MM.1S (cell line): ENCODE data around the gene TMED10.
"Not testable (repeated sequence)": the region's sequence is repeated elsewhere in the genome, so short reads cannot be mapped to it uniquely, and the experiment has no call there.

ENCODE experiments used
- DNase-seq: peaks from one replicate; pipeline ENCODE4 v3.0.0-alpha.2; 2015
- H2AFZ ChIP-seq: fragments of 300-600 bp; sonication (generic); 2 replicates; pipeline ENCODE4 v1.6.0; 2016; ENCODE audit warnings: antibody characterized with exemption, low read length
- H3F3A ChIP-seq: fragments of 300-600 bp; sonication (generic); 2 replicates; pipeline ENCODE4 v1.6.1; 2016; ENCODE audit warnings: mild to moderate bottlenecking, antibody characterized with exemption, low read length, moderate library complexity, mixed read lengths; ENCODE audit not compliant: insufficient read depth
- H3K27ac ChIP-seq: fragments of 300-600 bp; sonication (generic); 2 replicates; pipeline ENCODE4 v1.5.1; 2016; ENCODE audit warnings: mild to moderate bottlenecking, low read length
- H3K27me3 ChIP-seq: fragments of 300-600 bp; sonication (generic); replicated peaks from 2 replicates; pipeline ENCODE4 v1.6.0; 2016; ENCODE audit warnings: low read length; ENCODE audit not compliant: insufficient read depth
- H3K36me3 ChIP-seq: fragments of 300-600 bp; sonication (generic); replicated peaks from 2 replicates; pipeline ENCODE4 v1.6.1; 2016; ENCODE audit warnings: mild to moderate bottlenecking, low read length, mixed read lengths; ENCODE audit not compliant: insufficient read depth
- H3K4me1 ChIP-seq: fragments of 300-600 bp; sonication (generic); 2 replicates; pipeline ENCODE4 v1.6.1; 2016; ENCODE audit warnings: low read length, mixed read lengths
- H3K4me2 ChIP-seq: fragments of 300-600 bp; sonication (generic); 2 replicates; pipeline ENCODE4 v1.6.0; 2016; ENCODE audit warnings: low read depth, low read length
- H3K4me3 ChIP-seq: fragments of 300-600 bp; sonication (generic); 2 replicates; pipeline ENCODE4 v1.5.1; 2016; ENCODE audit warnings: low read length, mixed read lengths
- H3K79me2 ChIP-seq: fragments of 300-600 bp; sonication (generic); 2 replicates; pipeline ENCODE4 v1.6.1; 2016; ENCODE audit warnings: mixed run types, low read length, mixed read lengths
- H3K9ac ChIP-seq: fragments of 300-600 bp; sonication (generic); 2 replicates; pipeline ENCODE4 v1.6.1; 2016; ENCODE audit warnings: low read length, mixed read lengths
- H3K9me2 ChIP-seq: fragments of 300-600 bp; sonication (generic); replicated peaks from 2 replicates; pipeline ENCODE4 v1.6.1; 2016; ENCODE audit warnings: mild to moderate bottlenecking, low read length, mixed read lengths; ENCODE audit not compliant: insufficient read depth
- H3K9me3 ChIP-seq: fragments of 300-600 bp; sonication (generic); replicated peaks from 2 replicates; pipeline ENCODE4 v1.6.1; 2016; ENCODE audit warnings: mild to moderate bottlenecking, low read length, mixed read lengths; ENCODE audit not compliant: insufficient read depth
- H4K20me1 ChIP-seq: fragments of 300-600 bp; sonication (generic); 2 replicates; pipeline ENCODE4 v1.6.1; 2016; ENCODE audit warnings: mild to moderate bottlenecking, low read length, moderate library complexity, mixed read lengths; ENCODE audit not compliant: insufficient read depth
- CTCF ChIP-seq: fragments of 300-600 bp; sonication (generic); IDR thresholded peaks from 2 replicates; pipeline ENCODE4 v1.5.1; 2016; ENCODE audit warnings: antibody characterized with exemption, low read length, mixed read lengths
- EZH2 ChIP-seq: fragments of 300-600 bp; sonication (generic); optimal IDR thresholded peaks from 2 replicates; pipeline ENCODE3; 2017; ENCODE audit warnings: low read depth, mild to moderate bottlenecking, antibody characterized with exemption, low read length, mixed read lengths
- EZH2phosphoT487 ChIP-seq: fragments of 300-600 bp; sonication (generic); IDR thresholded peaks from 2 replicates; pipeline ENCODE4 v1.6.1; 2018; ENCODE audit warnings: antibody characterized with exemption, low read length

Gene TMED10

GRCh38 chr14:75128596-75128990, 47.8 kb downstream of the TMED10 start:
- TF ChIP-seq EZH2phosphoT487: no peak
- H3K4me1 ChIP-seq: 0 out of 2 replicates have a peak, but pooled peaks cover 7% of the 10 kb centered on the region
- H3K9ac ChIP-seq: no peak overlapping the region
- no peaks in the 10 kb centered on the region for H3F3A ChIP-seq
- no peak overlapping the region for H2AFZ ChIP-seq
- H3K9me2 ChIP-seq: no peaks in the 10 kb centered on the region
- no peak overlapping the region for H3K27ac ChIP-seq
- no peaks in the 10 kb centered on the region for H4K20me1 ChIP-seq
- no peaks in the 10 kb centered on the region for H3K27me3 ChIP-seq
- no peak for DNase-seq
- no peaks in the 10 kb centered on the region for H3K36me3 ChIP-seq
- no peak overlapping the region for H3K4me2 ChIP-seq
- no peak overlapping the region for H3K4me3 ChIP-seq
- H3K79me2 ChIP-seq: peaks cover 19% of the 10 kb centered on the region
- no peaks in the 10 kb centered on the region for H3K9me3 ChIP-seq

- Histone ChIP-seq H4K20me1 (no peaks in the 10 kb centered on the region), H3K4me2 (peak overlapping the region; percentile 89), H3K9ac (peak overlapping the region; percentile 48; the same call in 1 of the 2 replicates), H3K79me2 (peaks cover 19% of the 10 kb centered on the region), H3K4me3 (peak overlapping the region; percentile 76), H3K27ac (no peak overlapping the region), H3F3A (no peaks in the 10 kb centered on the region), H3K27me3 (no peaks in the 10 kb centered on the region), H3K9me3 (no peaks in the 10 kb centered on the region), H2AFZ (no peak overlapping the region), H3K36me3 (no peaks in the 10 kb centered on the region), H3K4me1 (0 out of 2 replicates have a peak, but pooled peaks cover 7% of the 10 kb centered on the region), H3K9me2 (no peaks in the 10 kb centered on the region)
- TF ChIP-seq EZH2phosphoT487 (no peak), CTCF (no peak), EZH2 (no peak)
- DNase-seq: no peak
Observed at GRCh38 chr14:75127903-75128595, 48.4 kb downstream of the TMED10 start.

GRCh38 chr14:75127474-75127820, 49.0 kb downstream of the TMED10 start:
- H2AFZ ChIP-seq: peak overlapping the region; percentile 54
- DNase-seq, H3K36me3 ChIP-seq, H3K4me1 ChIP-seq, H3K27me3 ChIP-seq, H3K9me2 ChIP-seq, H3F3A ChIP-seq, H3K9me3 ChIP-seq, H4K20me1 ChIP-seq: not testable (repeated sequence)
- H3K27ac ChIP-seq: peak overlapping the region; percentile 82
- H3K79me2 ChIP-seq: peaks cover 19% of the 10 kb centered on the region
- H3K4me3 ChIP-seq: peak overlapping the region; percentile 76
- peak overlapping the region; percentile 90 for H3K9ac ChIP-seq
- peak overlapping the region; percentile 89 for H3K4me2 ChIP-seq

GRCh38 chr14:75126679-75127473, 49.5 kb downstream of the TMED10 start, which contains the start of gene NEK9:
Gene NEK9, minus strand, starts transcription at chr14:75127048. Its CDS starts 127 bp downstream, at chr14:75126921.
- Histone ChIP-seq H2AFZ (peak within 1 kb of the TSS; percentile 54), H3K9me2 (no peaks in the 10 kb centered on the region), H3K9me3 (no peaks in the 10 kb centered on the region), H3K9ac (peak within 1 kb of the TSS; percentile 90), H3F3A (no peaks in the 10 kb centered on the region), H3K4me3 (peak within 1 kb of the TSS; percentile 76), H3K27me3 (no peaks in the 10 kb centered on the region), H3K4me1 (0 out of 2 replicates have a peak, but pooled peaks cover 7% of the 10 kb centered on the region), H3K36me3 (no peaks in the 10 kb centered on the region), H4K20me1 (no peaks in the 10 kb centered on the region), H3K27ac (peak within 1 kb of the TSS; percentile 82), H3K4me2 (peak within 1 kb of the TSS; percentile 89), H3K79me2 (peaks cover 19% of the 10 kb centered on the region)
- DNase-seq: peak; percentile 71
- no peak for TF ChIP-seq EZH2phosphoT487
- TF ChIP-seq CTCF: no peak
- TF ChIP-seq EZH2: no peak
